Gastrocnemius medialis (tissue), 4 donors: ENCODE results near the gene DNAJB6. TPM values are rescaled to one million over a fixed set of nuclear protein-coding genes. Genes with fewer than 3 reads are reported as not detected.
A peak's percentile ranks its signal among the peaks of the same experiment; 100 is the strongest.

Experiments
- ATAC-seq, 2 donors: fragments of 150-250 bp; one replicate each; pipeline ENCODE4 v1.9.1; 2016
- DNase-seq, 2 donors: peaks; one replicate each; pipeline ENCODE4 v3.0.0-alpha.2; 2019
- H3K27ac ChIP-seq, 4 donors: fragments of 200-600 bp; sonication (generic); 1 replicate in 1 of 4; 2 replicates in 3 of 4; pipeline ENCODE4 v1.5.1; 2016 to 2018; ENCODE audit warnings: mild to moderate bottlenecking in 2 of 4, moderate library complexity in 1 of 4
- H3K27me3 ChIP-seq, 3 donors: fragments of 200-600 bp; sonication (generic) in 2 of 3; 1 replicate in 1 of 3; 2 replicates in 2 of 3; pipeline versions ENCODE4 v1.5.1 to v1.6.0; 2016 to 2019; ENCODE audit warnings: mild to moderate bottlenecking in 1 of 3, moderate library complexity in 1 of 3
- H3K36me3 ChIP-seq, 2 donors: fragments of 200-600 bp; sonication (generic) in 1 of 2; one replicate each; pipeline ENCODE4 v1.5.1; 2017 to 2018
- H3K4me1 ChIP-seq, 2 donors: fragments of 200-600 bp; sonication (generic) in 1 of 2; one replicate each; pipeline ENCODE4 v1.5.1; 2016 to 2017; ENCODE audit warnings: mild to moderate bottlenecking in 2 of 2
- H3K4me3 ChIP-seq, 4 donors: fragments of 200-600 bp; sonication (generic) in 3 of 4; 1 replicate in 1 of 4; 2 replicates in 3 of 4; pipeline ENCODE4 v1.5.1; 2016 to 2019; ENCODE audit warnings: mild to moderate bottlenecking in 2 of 4
- H3K9me3 ChIP-seq, 3 donors: fragments of 200-600 bp; sonication (generic) in 2 of 3; 1 replicate in 1 of 3; 2 replicates in 2 of 3; pipeline ENCODE4 v1.5.1; 2016 to 2019
- CTCF ChIP-seq, 5 experiments: fragments of 450-650 bp in 3 of 5; fragments of 200-600 bp in 2 of 5; sonication (generic) in 2 of 5; IDR thresholded peaks in 4 of 5; conservative IDR thresholded peaks in 1 of 5; 1 replicate in 4 of 5; 2 replicates in 1 of 5; pipeline ENCODE4 v1.5.1; 2016 to 2019; ENCODE audit warnings: antibody characterized with exemption in 5 of 5, mild to moderate bottlenecking in 3 of 5, moderate library complexity in 3 of 5
- POLR2A ChIP-seq, 2 donors: fragments of 450-650 bp; IDR thresholded peaks; one replicate each; pipeline ENCODE4 v1.6.1; 2017; ENCODE audit warnings: antibody characterized with exemption in 2 of 2, mild to moderate bottlenecking in 2 of 2, moderate library complexity in 2 of 2
- in situ Hi-C, 4 donors: fragments of 200-750 bp; cut with MboI; loops; one replicate each; pipeline versions ENCODE4 v1.15.0 to v1.8.0; 2017; ENCODE audit warnings: low sequenced_read_pairs in 4 of 4
- intact Hi-C: fragments of 100-400 bp; cut with DNase I; formaldehyde crosslinking; loops from one replicate; pipeline ENCODE4 v1.15.1; 2023; ENCODE audit warnings: low total_unique reads
- total RNA-seq, 4 donors: library from RNA; depleted of rRNA; stranded (reverse); fragments of >200 nt; gene quantifications; one replicate each; pipeline versions ENCODE4 v1.1.0 to v1.2.3, GENCODE V29; 2016

Gene DNAJB6
- total RNA-seq, 4 donors from 2014 or later, result 130 to 269 (median 188) TPM

GRCh38 chr7:157437519-157438061, 100.8 kb downstream of the DNAJB6 start:
- in situ Hi-C loops, result no loop called here

GRCh38 chr7:157438121-157439025, 101.6 kb downstream of the DNAJB6 start:
- peak in 1 of 2 donors; percentile 1 for DNase-seq
- intact Hi-C loops (no loop called here), in situ Hi-C loops (no loop called here)
- H3K4me3 ChIP-seq, result no peak overlapping the region
- no peaks in the 10 kb centered on the region for H3K27me3 ChIP-seq
- H3K4me1 ChIP-seq, result no peaks in the 10 kb centered on the region
- no peak overlapping the region for H3K27ac ChIP-seq
- TF ChIP-seq CTCF (IDR thresholded peaks at IDR 0.05 in 4 of 5, conservative IDR thresholded peaks at IDR 0.05 in 1 of 5) (no peak), POLR2A (IDR thresholded peaks at IDR 0.05) (no peak)
- H3K9me3 ChIP-seq, result no peaks in the 10 kb centered on the region
- H3K36me3 ChIP-seq, result no peaks in the 10 kb centered on the region
- ATAC-seq, result no peak

More at GRCh38 chr7:157437519-157438061, 100.8 kb downstream of the DNAJB6 start:
- Histone ChIP-seq H3K9me3 (no peaks in the 10 kb centered on the region), H3K27me3 (no peaks in the 10 kb centered on the region), H3K36me3 (no peaks in the 10 kb centered on the region), H3K4me3 (no peak overlapping the region), H3K4me1 (no peaks in the 10 kb centered on the region), H3K27ac (no peak overlapping the region)
- TF ChIP-seq POLR2A (IDR thresholded peaks at IDR 0.05), result no peak
- TF ChIP-seq CTCF (IDR thresholded peaks at IDR 0.05 in 4 of 5, conservative IDR thresholded peaks at IDR 0.05 in 1 of 5), result no peak
- ATAC-seq, result no peak
- no peak for DNase-seq
- intact Hi-C loops, result no loop called here

GRCh38 chr7:157439149-157439548, 102.3 kb downstream of the DNAJB6 start:
- ATAC-seq, result no peak
- Histone ChIP-seq H3K4me1 (no peaks in the 10 kb centered on the region), H3K9me3 (no peaks in the 10 kb centered on the region), H3K27me3 (no peaks in the 10 kb centered on the region), H3K4me3 (no peak overlapping the region), H3K27ac (no peak overlapping the region), H3K36me3 (no peaks in the 10 kb centered on the region)
- intact Hi-C loops (no loop called here), in situ Hi-C loops (no loop called here)
- no peak for TF ChIP-seq CTCF (IDR thresholded peaks at IDR 0.05 in 4 of 5, conservative IDR thresholded peaks at IDR 0.05 in 1 of 5)
- TF ChIP-seq POLR2A (IDR thresholded peaks at IDR 0.05), result no peak
- DNase-seq, result peak in 1 of 2 donors; percentile 7

- in situ Hi-C loops, result no loop called here
- ATAC-seq (no peak), DNase-seq (peak in 1 of 2 donors; percentile 3)
- H3K4me1 ChIP-seq, result no peaks in the 10 kb centered on the region
- H3K27me3 ChIP-seq, result no peaks in the 10 kb centered on the region
- TF ChIP-seq CTCF (IDR thresholded peaks at IDR 0.05 in 4 of 5, conservative IDR thresholded peaks at IDR 0.05 in 1 of 5), result no peak
- TF ChIP-seq POLR2A (IDR thresholded peaks at IDR 0.05), result no peak
- intact Hi-C loops, result no loop called here
- H3K36me3 ChIP-seq, result no peaks in the 10 kb centered on the region
- no peak overlapping the region for H3K4me3 ChIP-seq
- H3K27ac ChIP-seq, result no peak overlapping the region
- no peaks in the 10 kb centered on the region for H3K9me3 ChIP-seq
Observed at GRCh38 chr7:157439761-157440160, 103.0 kb downstream of the DNAJB6 start.
